Fibroblast of lung (primary cell): ENCODE results near the gene ZBTB43.

Source experiments
- CTCF ChIP-seq, 2 donors: IDR thresholded peaks in 1 of 2; conservative IDR thresholded peaks in 1 of 2; 1 replicate in 1 of 2; 2 replicates in 1 of 2; pipeline ENCODE4 v1.5.1; 2011 to 2012; ENCODE audit warnings: low read length in 2 of 2, control low read depth in 1 of 2, inconsistent platforms in 1 of 2, low read depth in 1 of 2, mild to moderate bottlenecking in 1 of 2
- EZH2 ChIP-seq: IDR thresholded peaks from 2 replicates; pipeline ENCODE4 v1.5.1; 2012; ENCODE audit warnings: low read length, control low read depth, mild to moderate bottlenecking; ENCODE audit errors: missing control alignments

GRCh38 chr9:126882746-126883145, 77.9 kb downstream of the ZBTB43 start:
- TF ChIP-seq CTCF (conservative IDR thresholded peaks at IDR 0.05 in 1 of 2, IDR thresholded peaks at IDR 0.05 in 1 of 2; ENCODE audit: low read depth in 1 of 2, low read length in 2 of 2) (no peak), EZH2 (no peak)
